Breast epithelium (tissue), 3 donors: ENCODE data around the gene WDR62.

Experiments used
- POLR2A ChIP-seq: fragments of 450-650 bp; IDR thresholded peaks from one replicate; pipeline ENCODE4 v1.6.1; 2016; ENCODE audit warnings: antibody characterized with exemption, mild to moderate bottlenecking, moderate library complexity
- TF ChIP-seq, protein P1 (sequence below), 3 donors: fragments of 450-650 bp; IDR thresholded peaks; one replicate each; pipeline ENCODE4 v1.5.1; 2016 to 2017; ENCODE audit warnings: antibody characterized with exemption in 3 of 3, mild to moderate bottlenecking in 3 of 3, moderate library complexity in 3 of 3

DNA sequence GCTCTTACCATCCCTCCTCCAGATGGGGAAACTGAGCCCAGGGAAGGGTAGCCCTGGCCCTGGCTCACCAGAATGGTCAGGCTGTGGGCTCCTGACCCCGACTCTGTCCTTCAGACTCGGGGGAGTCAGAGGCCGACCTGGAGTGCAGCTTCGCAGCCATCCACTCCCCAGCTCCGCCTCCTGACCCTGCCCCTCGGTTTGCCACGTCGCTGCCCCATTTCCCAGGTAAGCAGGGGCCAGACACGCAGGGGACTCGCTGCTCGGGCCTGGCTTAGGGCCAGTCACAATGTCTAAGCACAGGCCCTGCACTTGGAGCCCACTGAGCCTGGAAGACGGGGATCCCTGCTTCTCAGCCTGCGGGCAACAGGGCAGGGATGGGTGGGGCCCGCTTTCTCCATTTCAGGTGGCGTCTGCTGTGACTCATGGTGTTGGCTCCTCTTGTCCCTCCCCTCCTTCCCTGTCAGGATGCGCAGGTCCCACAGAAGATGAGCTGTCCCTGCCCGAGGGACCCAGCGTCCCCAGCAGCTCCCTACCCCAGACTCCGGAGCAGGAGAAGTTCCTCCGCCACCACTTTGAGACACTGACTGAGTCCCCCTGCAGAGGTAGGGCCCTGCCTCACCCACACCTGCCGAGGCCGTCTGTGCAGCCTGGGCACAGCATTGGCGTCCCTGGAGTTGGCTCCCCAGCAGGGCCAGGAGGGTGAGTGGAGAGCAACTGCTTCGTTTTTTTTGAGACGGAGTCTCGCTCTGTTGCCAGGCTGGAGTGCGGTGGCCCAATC, 47.0 kb downstream of the WDR62 start:
- TF ChIP-seq POLR2A, result no peak
- TF ChIP-seq, protein P1, sequence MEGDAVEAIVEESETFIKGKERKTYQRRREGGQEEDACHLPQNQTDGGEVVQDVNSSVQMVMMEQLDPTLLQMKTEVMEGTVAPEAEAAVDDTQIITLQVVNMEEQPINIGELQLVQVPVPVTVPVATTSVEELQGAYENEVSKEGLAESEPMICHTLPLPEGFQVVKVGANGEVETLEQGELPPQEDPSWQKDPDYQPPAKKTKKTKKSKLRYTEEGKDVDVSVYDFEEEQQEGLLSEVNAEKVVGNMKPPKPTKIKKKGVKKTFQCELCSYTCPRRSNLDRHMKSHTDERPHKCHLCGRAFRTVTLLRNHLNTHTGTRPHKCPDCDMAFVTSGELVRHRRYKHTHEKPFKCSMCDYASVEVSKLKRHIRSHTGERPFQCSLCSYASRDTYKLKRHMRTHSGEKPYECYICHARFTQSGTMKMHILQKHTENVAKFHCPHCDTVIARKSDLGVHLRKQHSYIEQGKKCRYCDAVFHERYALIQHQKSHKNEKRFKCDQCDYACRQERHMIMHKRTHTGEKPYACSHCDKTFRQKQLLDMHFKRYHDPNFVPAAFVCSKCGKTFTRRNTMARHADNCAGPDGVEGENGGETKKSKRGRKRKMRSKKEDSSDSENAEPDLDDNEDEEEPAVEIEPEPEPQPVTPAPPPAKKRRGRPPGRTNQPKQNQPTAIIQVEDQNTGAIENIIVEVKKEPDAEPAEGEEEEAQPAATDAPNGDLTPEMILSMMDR (IDR thresholded peaks at IDR 0.05), result no peak
